H1 (cell line): ENCODE results near the gene KRTAP9-1. TPM values are rescaled to one million over a fixed set of nuclear protein-coding genes. Genes with fewer than 3 reads are reported as not detected.

Experiments used
- CBX8 ChIP-seq: fragments of 300-800, 300-1000 bp; sonication (generic); IDR thresholded peaks from 2 replicates; pipeline ENCODE4 v1.7.1; 2016; ENCODE audit warnings: low read depth, low read length, borderline replicate concordance
- HDAC6 ChIP-seq: IDR thresholded peaks from one replicate; pipeline ENCODE4 v1.7.1; 2012; ENCODE audit warnings: low read depth, mild to moderate bottlenecking, inconsistent platforms, low read length, moderate library complexity
- polyA plus RNA-seq, 7 experiments: library from polyadenylated mRNA; depleted of rRNA in 3 of 7; stranded (reverse) in 5 of 7; unstranded in 2 of 7; fragments of >200 nt in 5 of 7; fragments of 200-250 nt in 2 of 7; gene quantifications; 1 replicate in 5 of 7; 2 replicates in 1 of 7; 4 replicates in 1 of 7; pipeline versions ENCODE4 v1.2.1 to v1.2.3, GENCODE V29; 2011 to 2013; ENCODE audit warnings: missing spikeins in 2 of 7, mixed read lengths in 2 of 7
- total RNA-seq: library from RNA; stranded (reverse); fragmentation: NEBNext Ultra II Directional; extraction: Animal tissue kit (Norgen Biotek cat#: 25700); gene quantifications from 2 replicates; pipeline ENCODE4 v1.2.1, GENCODE V29; 2021
- TF ChIP-seq, protein P1 (sequence below): fragments of 300-600 bp; sonication (generic); IDR thresholded peaks from 2 replicates; pipeline ENCODE4 v1.7.1; 2012; ENCODE audit warnings: low read length, moderate library complexity, mild to moderate bottlenecking, inconsistent platforms; ENCODE audit not compliant: insufficient replicate concordance

KRTAP9-1 gene
- total and polyA plus RNA-seq, 2 of the 8 experiments (the other 6 are each of a cell fraction or from before 2014, with no cell fraction given): not detected

DNA sequence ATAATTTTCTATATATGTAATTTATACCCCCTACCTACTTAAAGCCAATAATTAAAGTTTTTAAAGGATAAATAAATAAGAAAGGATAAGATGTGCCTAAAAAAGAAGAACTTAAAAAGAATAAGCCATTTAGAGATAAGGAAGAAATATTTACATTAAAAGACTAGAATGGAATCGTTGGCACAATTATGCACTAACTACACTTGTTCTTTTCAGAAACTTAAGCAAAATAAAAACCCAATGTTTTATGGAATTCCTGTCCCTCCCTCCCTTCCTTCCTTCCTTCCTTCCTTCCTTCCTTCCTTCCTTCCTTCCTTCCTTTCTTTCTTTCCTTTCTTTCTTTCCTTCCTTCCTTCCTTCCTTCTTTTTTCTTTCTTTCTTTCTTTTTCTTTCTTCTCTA, 44.8 kb upstream of the KRTAP9-1 start (continued):
- TF ChIP-seq, protein P1, sequence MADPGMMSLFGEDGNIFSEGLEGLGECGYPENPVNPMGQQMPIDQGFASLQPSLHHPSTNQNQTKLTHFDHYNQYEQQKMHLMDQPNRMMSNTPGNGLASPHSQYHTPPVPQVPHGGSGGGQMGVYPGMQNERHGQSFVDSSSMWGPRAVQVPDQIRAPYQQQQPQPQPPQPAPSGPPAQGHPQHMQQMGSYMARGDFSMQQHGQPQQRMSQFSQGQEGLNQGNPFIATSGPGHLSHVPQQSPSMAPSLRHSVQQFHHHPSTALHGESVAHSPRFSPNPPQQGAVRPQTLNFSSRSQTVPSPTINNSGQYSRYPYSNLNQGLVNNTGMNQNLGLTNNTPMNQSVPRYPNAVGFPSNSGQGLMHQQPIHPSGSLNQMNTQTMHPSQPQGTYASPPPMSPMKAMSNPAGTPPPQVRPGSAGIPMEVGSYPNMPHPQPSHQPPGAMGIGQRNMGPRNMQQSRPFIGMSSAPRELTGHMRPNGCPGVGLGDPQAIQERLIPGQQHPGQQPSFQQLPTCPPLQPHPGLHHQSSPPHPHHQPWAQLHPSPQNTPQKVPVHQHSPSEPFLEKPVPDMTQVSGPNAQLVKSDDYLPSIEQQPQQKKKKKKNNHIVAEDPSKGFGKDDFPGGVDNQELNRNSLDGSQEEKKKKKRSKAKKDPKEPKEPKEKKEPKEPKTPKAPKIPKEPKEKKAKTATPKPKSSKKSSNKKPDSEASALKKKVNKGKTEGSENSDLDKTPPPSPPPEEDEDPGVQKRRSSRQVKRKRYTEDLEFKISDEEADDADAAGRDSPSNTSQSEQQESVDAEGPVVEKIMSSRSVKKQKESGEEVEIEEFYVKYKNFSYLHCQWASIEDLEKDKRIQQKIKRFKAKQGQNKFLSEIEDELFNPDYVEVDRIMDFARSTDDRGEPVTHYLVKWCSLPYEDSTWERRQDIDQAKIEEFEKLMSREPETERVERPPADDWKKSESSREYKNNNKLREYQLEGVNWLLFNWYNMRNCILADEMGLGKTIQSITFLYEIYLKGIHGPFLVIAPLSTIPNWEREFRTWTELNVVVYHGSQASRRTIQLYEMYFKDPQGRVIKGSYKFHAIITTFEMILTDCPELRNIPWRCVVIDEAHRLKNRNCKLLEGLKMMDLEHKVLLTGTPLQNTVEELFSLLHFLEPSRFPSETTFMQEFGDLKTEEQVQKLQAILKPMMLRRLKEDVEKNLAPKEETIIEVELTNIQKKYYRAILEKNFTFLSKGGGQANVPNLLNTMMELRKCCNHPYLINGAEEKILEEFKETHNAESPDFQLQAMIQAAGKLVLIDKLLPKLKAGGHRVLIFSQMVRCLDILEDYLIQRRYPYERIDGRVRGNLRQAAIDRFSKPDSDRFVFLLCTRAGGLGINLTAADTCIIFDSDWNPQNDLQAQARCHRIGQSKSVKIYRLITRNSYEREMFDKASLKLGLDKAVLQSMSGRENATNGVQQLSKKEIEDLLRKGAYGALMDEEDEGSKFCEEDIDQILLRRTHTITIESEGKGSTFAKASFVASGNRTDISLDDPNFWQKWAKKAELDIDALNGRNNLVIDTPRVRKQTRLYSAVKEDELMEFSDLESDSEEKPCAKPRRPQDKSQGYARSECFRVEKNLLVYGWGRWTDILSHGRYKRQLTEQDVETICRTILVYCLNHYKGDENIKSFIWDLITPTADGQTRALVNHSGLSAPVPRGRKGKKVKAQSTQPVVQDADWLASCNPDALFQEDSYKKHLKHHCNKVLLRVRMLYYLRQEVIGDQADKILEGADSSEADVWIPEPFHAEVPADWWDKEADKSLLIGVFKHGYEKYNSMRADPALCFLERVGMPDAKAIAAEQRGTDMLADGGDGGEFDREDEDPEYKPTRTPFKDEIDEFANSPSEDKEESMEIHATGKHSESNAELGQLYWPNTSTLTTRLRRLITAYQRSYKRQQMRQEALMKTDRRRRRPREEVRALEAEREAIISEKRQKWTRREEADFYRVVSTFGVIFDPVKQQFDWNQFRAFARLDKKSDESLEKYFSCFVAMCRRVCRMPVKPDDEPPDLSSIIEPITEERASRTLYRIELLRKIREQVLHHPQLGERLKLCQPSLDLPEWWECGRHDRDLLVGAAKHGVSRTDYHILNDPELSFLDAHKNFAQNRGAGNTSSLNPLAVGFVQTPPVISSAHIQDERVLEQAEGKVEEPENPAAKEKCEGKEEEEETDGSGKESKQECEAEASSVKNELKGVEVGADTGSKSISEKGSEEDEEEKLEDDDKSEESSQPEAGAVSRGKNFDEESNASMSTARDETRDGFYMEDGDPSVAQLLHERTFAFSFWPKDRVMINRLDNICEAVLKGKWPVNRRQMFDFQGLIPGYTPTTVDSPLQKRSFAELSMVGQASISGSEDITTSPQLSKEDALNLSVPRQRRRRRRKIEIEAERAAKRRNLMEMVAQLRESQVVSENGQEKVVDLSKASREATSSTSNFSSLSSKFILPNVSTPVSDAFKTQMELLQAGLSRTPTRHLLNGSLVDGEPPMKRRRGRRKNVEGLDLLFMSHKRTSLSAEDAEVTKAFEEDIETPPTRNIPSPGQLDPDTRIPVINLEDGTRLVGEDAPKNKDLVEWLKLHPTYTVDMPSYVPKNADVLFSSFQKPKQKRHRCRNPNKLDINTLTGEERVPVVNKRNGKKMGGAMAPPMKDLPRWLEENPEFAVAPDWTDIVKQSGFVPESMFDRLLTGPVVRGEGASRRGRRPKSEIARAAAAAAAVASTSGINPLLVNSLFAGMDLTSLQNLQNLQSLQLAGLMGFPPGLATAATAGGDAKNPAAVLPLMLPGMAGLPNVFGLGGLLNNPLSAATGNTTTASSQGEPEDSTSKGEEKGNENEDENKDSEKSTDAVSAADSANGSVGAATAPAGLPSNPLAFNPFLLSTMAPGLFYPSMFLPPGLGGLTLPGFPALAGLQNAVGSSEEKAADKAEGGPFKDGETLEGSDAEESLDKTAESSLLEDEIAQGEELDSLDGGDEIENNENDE: no peak
- TF ChIP-seq HDAC6: no peak
- TF ChIP-seq CBX8: no peak
